ENCODE results near the gene IARS2.

IARS2 gene

DNA sequence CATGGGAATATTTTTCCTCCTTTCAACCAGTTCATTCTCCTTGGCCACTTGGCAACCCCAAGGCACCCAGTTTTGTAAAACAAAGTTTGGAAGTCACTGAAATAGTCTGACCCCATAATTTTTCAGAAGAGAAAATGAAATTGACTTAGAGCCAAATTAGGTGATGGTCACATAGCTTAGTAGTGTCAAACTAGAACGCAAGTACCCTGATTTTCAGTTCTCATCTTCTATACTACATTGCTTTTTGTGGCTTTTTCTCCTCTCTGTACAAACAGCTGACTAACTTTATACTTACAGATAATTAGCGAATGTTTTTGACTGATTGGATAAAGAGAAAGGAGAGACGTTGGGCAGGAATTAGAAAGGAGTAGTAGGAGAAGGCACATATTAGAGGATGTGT, 33.1 kb downstream of the IARS2 start:
- no peak overlapping the region for H3K9ac ChIP-seq (ENCODE audit: low read length)
- no peak overlapping the region for H2AFZ ChIP-seq (ENCODE audit: low read depth, low read length)
- peaks cover 10% of the 10 kb centered on the region; the same call in 1 of the 2 replicates for H3K4me1 ChIP-seq (ENCODE audit: low read length)
- peaks cover 8% of the 10 kb centered on the region; the same call in 1 of the 2 replicates for H4K20me1 ChIP-seq (ENCODE audit: insufficient read depth, low read length)
- peaks cover 1% of the 10 kb centered on the region; the same call in 1 of the 2 replicates for H3K79me2 ChIP-seq (ENCODE audit: low read length)
- no peak overlapping the region for H3K4me3 ChIP-seq (ENCODE audit: low read length)
- no peaks in the 10 kb centered on the region for H3K27me3 ChIP-seq (ENCODE audit: low read depth, low read length)
- no peak overlapping the region for H3K4me2 ChIP-seq (ENCODE audit: low read length)
- TF ChIP-seq CTCF (IDR thresholded peaks at IDR 0.05; ENCODE audit: low read depth, low read length): no peak
- no peak for TF ChIP-seq EZH2phosphoT487 (IDR thresholded peaks at IDR 0.05; ENCODE audit: low read depth)
- no peak overlapping the region for H3K27ac ChIP-seq (ENCODE audit: low read length)
- peaks cover 28% of the 10 kb centered on the region for H3K36me3 ChIP-seq (replicated peaks; ENCODE audit: low read depth, low read length)
- H3K9me3 ChIP-seq (ENCODE audit: insufficient read depth, low read length): no peaks in the 10 kb centered on the region

GRCh38 chr1:220129479-220130210, 35.7 kb downstream of the IARS2 start:
- Histone ChIP-seq H3K9ac (ENCODE audit: low read length) (no peak overlapping the region), H4K20me1 (ENCODE audit: insufficient read depth, low read length) (peaks cover 3% of the 10 kb centered on the region; the same call in 1 of the 2 replicates), H3K79me2 (ENCODE audit: low read length) (peaks cover 3% of the 10 kb centered on the region; the same call in 1 of the 2 replicates), H3K36me3 (replicated peaks; ENCODE audit: low read depth, low read length) (peaks cover 42% of the 10 kb centered on the region), H3K4me2 (ENCODE audit: low read length) (no peak overlapping the region), H3K27me3 (ENCODE audit: low read depth, low read length) (no peaks in the 10 kb centered on the region), H3K27ac (ENCODE audit: low read length) (no peak overlapping the region), H3K4me1 (ENCODE audit: low read length) (peaks cover 8% of the 10 kb centered on the region; the same call in 1 of the 2 replicates), H3K9me3 (ENCODE audit: insufficient read depth, low read length) (no peaks in the 10 kb centered on the region), H2AFZ (ENCODE audit: low read depth, low read length) (no peak overlapping the region), H3K4me3 (ENCODE audit: low read length) (no peak overlapping the region)
- no peak for TF ChIP-seq CTCF (IDR thresholded peaks at IDR 0.05; ENCODE audit: low read depth, low read length)
- TF ChIP-seq EZH2phosphoT487 (IDR thresholded peaks at IDR 0.05; ENCODE audit: low read depth): no peak

- H3K27me3 ChIP-seq (ENCODE audit: low read depth, low read length): no peaks in the 10 kb centered on the region
- H4K20me1 ChIP-seq (ENCODE audit: insufficient read depth, low read length): no peaks in the 10 kb centered on the region
- H3K4me2 ChIP-seq (ENCODE audit: low read length): no peak overlapping the region
- no peak for TF ChIP-seq EZH2phosphoT487 (IDR thresholded peaks at IDR 0.05; ENCODE audit: low read depth)
- no peak for TF ChIP-seq CTCF (IDR thresholded peaks at IDR 0.05; ENCODE audit: low read depth, low read length)
- no peak overlapping the region for H3K9ac ChIP-seq (ENCODE audit: low read length)
- H3K4me3 ChIP-seq (ENCODE audit: low read length): no peak overlapping the region
- peaks cover 3% of the 10 kb centered on the region; the same call in 1 of the 2 replicates for H3K79me2 ChIP-seq (ENCODE audit: low read length)
- no peak overlapping the region for H3K27ac ChIP-seq (ENCODE audit: low read length)
- no peaks in the 10 kb centered on the region for H3K9me3 ChIP-seq (ENCODE audit: insufficient read depth, low read length)
- H3K4me1 ChIP-seq (ENCODE audit: low read length): 0 out of 2 replicates have a peak, but pooled peaks cover 1% of the 10 kb centered on the region
- peaks cover 53% of the 10 kb centered on the region for H3K36me3 ChIP-seq (replicated peaks; ENCODE audit: low read depth, low read length)
- no peak overlapping the region for H2AFZ ChIP-seq (ENCODE audit: low read depth, low read length)
Measured at GRCh38 chr1:220135755-220136154, 41.8 kb downstream of the IARS2 start.

- H3K4me2 ChIP-seq (ENCODE audit: low read length): no peak overlapping the region
- H3K36me3 ChIP-seq (replicated peaks; ENCODE audit: low read depth, low read length): peaks cover 61% of the 10 kb centered on the region
- H3K9me3 ChIP-seq (ENCODE audit: insufficient read depth, low read length): no peaks in the 10 kb centered on the region
- 0 out of 2 replicates have a peak, but pooled peaks cover under 1% of the 10 kb centered on the region for H3K79me2 ChIP-seq (ENCODE audit: low read length)
- no peaks in the 10 kb centered on the region for H3K27me3 ChIP-seq (ENCODE audit: low read depth, low read length)
- H3K9ac ChIP-seq (ENCODE audit: low read length): no peak overlapping the region
- no peaks in the 10 kb centered on the region for H4K20me1 ChIP-seq (ENCODE audit: insufficient read depth, low read length)
- TF ChIP-seq EZH2phosphoT487 (IDR thresholded peaks at IDR 0.05; ENCODE audit: low read depth) (no peak), CTCF (IDR thresholded peaks at IDR 0.05; ENCODE audit: low read depth, low read length) (no peak)
- no peak overlapping the region for H3K4me3 ChIP-seq (ENCODE audit: low read length)
- no peak overlapping the region for H3K27ac ChIP-seq (ENCODE audit: low read length)
- H2AFZ ChIP-seq (ENCODE audit: low read depth, low read length): no peak overlapping the region
- H3K4me1 ChIP-seq (ENCODE audit: low read length): no peaks in the 10 kb centered on the region
Measured at GRCh38 chr1:220137019-220137786, 43.3 kb downstream of the IARS2 start.
